Ovary (tissue), 9 donors: ENCODE data around the gene CACNA1F. TPM values are rescaled to one million over a fixed set of nuclear protein-coding genes. Genes with fewer than 3 reads are reported as not detected.

Source experiments
- DNase-seq, 5 donors: peaks; one replicate each; pipeline ENCODE4 v3.0.0-alpha.2; 2019 to 2020
- H3K27ac ChIP-seq, 2 donors: fragments of 200-600 bp; one replicate each; pipeline versions ENCODE4 v1.5.1 to v1.8.0; 2019 to 2022
- H3K27me3 ChIP-seq: fragments of 200-600 bp; one replicate; pipeline ENCODE4 v1.8.0; 2022
- H3K36me3 ChIP-seq: fragments of 200-600 bp; sonication (generic); one replicate; pipeline ENCODE4 v1.5.1; 2019
- H3K4me1 ChIP-seq: one replicate; pipeline ENCODE4 v1.8.1; 2013; ENCODE audit warnings: mild to moderate bottlenecking, moderate library complexity; ENCODE audit not compliant: insufficient read depth
- H3K4me3 ChIP-seq: fragments of 200-600 bp; sonication (generic); one replicate; pipeline ENCODE4 v1.5.1; 2017
- H3K9me3 ChIP-seq, 2 donors: fragments of 200-600 bp in 1 of 2; sonication (generic) in 1 of 2; one replicate each; pipeline versions ENCODE4 v1.5.1 to v1.8.1; 2013 to 2019; ENCODE audit warnings: mild to moderate bottlenecking in 1 of 2, moderate library complexity in 1 of 2
- CTCF ChIP-seq, 3 donors: fragments of 450-650 bp in 2 of 3; fragments of 200-600 bp in 1 of 3; IDR thresholded peaks; one replicate each; pipeline versions ENCODE4 v1.5.1 to v1.8.0; 2016 to 2022; ENCODE audit warnings: antibody characterized with exemption in 3 of 3, mild to moderate bottlenecking in 1 of 3
- EP300 ChIP-seq: sonication (generic); formaldehyde crosslinking; IDR thresholded peaks from one replicate; pipeline ENCODE4 v1.6.1; 2017; ENCODE audit warnings: antibody characterized with exemption
- POLR2A ChIP-seq: fragments of 450-650 bp; IDR thresholded peaks from one replicate; pipeline ENCODE4 v1.6.1; 2017; ENCODE audit warnings: antibody characterized with exemption, mild to moderate bottlenecking, moderate library complexity
- WGBS, 3 donors: extraction: QIAGEN DNeasy Blood & Tissue Kit in 1 of 3; methylation state at CpG; one replicate each; pipeline versions ENCODE4 v1.1.5 to v1.1.7; 2013 to 2017; 5-methylcytosine and 5-hydroxymethylcytosine counted together
- intact Hi-C, 4 donors: fragments of 100-400 bp; cut with DNase I; formaldehyde crosslinking; loops; one replicate each; pipeline versions ENCODE4 v1.11.0 to v1.15.1; 2022 to 2023
- polyA plus RNA-seq, 2 donors: library from polyadenylated mRNA; stranded (reverse); fragments of 200-250 nt in 1 of 2; fragments of 350-450 nt in 1 of 2; fragmentation: Illumina TruSeq in 1 of 2; extraction: RNeasy Lipid Tissue Mini Kit (QIAGEN cat#74804) in 1 of 2; gene quantifications; one replicate each; pipeline ENCODE4 v1.2.3, GENCODE V29; 2013 to 2014
- total RNA-seq, 7 donors: library from RNA; depleted of rRNA in 2 of 7; stranded (reverse); fragments of >200 nt in 2 of 7; fragmentation: NEBNext Ultra II Directional in 3 of 7; extraction: Animal tissue kit (Norgen Biotek cat#: 25700) in 3 of 7; gene quantifications; one replicate each; pipeline versions ENCODE4 v1.1.0 to v1.2.4, GENCODE V29; 2016 to 2023
- donor health status: DM: no; HTN: no; CAD: no; lungs with moderate emphysema.
- donor health status: DM: no; HTN: no; CAD: no.
- donor health status: Bipolar disorder and iron deficiency.
- donor health status: DM: yes; HTN: yes; CAD: no.
- donor health status: DM: no; HTN: no; CAD: no.
- donor health status: DM: yes; HTN: yes; CAD: no.

Gene CACNA1F
- total and polyA plus RNA-seq, 9 donors: 0.02 to 0.32 (median 0.15) TPM; not detected in 2

- no peak for TF ChIP-seq CTCF (IDR thresholded peaks at IDR 0.05)
- TF ChIP-seq EP300: no peak
- peak; percentile 50 for TF ChIP-seq POLR2A
Measured at GRCh38 chrX:49184294-49185281, 48.6 kb downstream of the CACNA1F start.

GRCh38 chrX:49183701-49184281 lies 49.3 kb downstream of the CACNA1F start:
- H3K4me3 ChIP-seq: no peak overlapping the region
- DNase-seq: peak in 4 of 5 donors; percentile 48 to 70 (median 62)
- 75 to 83% (median 77%) methylated on average over 18 of the region's 18 CpGs for WGBS, 3 donors

More at GRCh38 chrX:49184294-49185281, 48.6 kb downstream of the CACNA1F start:
- no peaks in the 10 kb centered on the region for H3K27me3 ChIP-seq
- peak overlapping the region; percentile 41 for H3K4me3 ChIP-seq
- H3K36me3 ChIP-seq: no peaks in the 10 kb centered on the region
- H3K27ac ChIP-seq: peak overlapping the region in 1 of 2 donors; percentile 64
- intact Hi-C loops: no loop called here
- H3K4me1 ChIP-seq: no peaks in the 10 kb centered on the region
- WGBS, 3 donors: 40 to 52% (median 51%) methylated on average over 37 to 46 of the region's 46 CpGs
- no peaks in the 10 kb centered on the region for H3K9me3 ChIP-seq
- DNase-seq: peak; percentile 95 to 98 (median 96)

GRCh38 chrX:49179358-49179757 lies 53.8 kb downstream of the CACNA1F start:
- H3K27ac ChIP-seq: no peak overlapping the region
- no peaks in the 10 kb centered on the region for H3K36me3 ChIP-seq
- intact Hi-C loops: no loop called here
- no peak overlapping the region for H3K4me3 ChIP-seq
- 68 to 75% (median 71%) methylated on average over 2 of the region's 2 CpGs for WGBS, 3 donors
- no peaks in the 10 kb centered on the region for H3K9me3 ChIP-seq
- H3K27me3 ChIP-seq: no peaks in the 10 kb centered on the region
- no peaks in the 10 kb centered on the region for H3K4me1 ChIP-seq
- DNase-seq: peak in 1 of 5 donors; percentile 9
- TF ChIP-seq POLR2A: no peak
- no peak for TF ChIP-seq CTCF (IDR thresholded peaks at IDR 0.05)
- TF ChIP-seq EP300: no peak

More at GRCh38 chrX:49183701-49184281, 49.3 kb downstream of the CACNA1F start:
- Histone ChIP-seq H3K27me3 (no peaks in the 10 kb centered on the region), H3K27ac (no peak overlapping the region), H3K36me3 (no peaks in the 10 kb centered on the region), H3K9me3 (no peaks in the 10 kb centered on the region), H3K4me1 (no peaks in the 10 kb centered on the region)
- intact Hi-C loops: no loop called here
- TF ChIP-seq EP300 (no peak), CTCF (IDR thresholded peaks at IDR 0.05) (no peak), POLR2A (no peak)

GRCh38 chrX:49178537-49178936 lies 54.6 kb downstream of the CACNA1F start:
- TF ChIP-seq CTCF (IDR thresholded peaks at IDR 0.05): no peak
- Histone ChIP-seq H3K4me3 (no peak overlapping the region), H3K36me3 (no peaks in the 10 kb centered on the region), H3K4me1 (no peaks in the 10 kb centered on the region), H3K27ac (no peak overlapping the region), H3K9me3 (no peaks in the 10 kb centered on the region), H3K27me3 (no peaks in the 10 kb centered on the region)
- DNase-seq: no peak
- intact Hi-C loops: no loop called here
- WGBS, 3 donors: 80 to 87% (median 82%) methylated on average over 3 of the region's 3 CpGs
